ENCODE measurements around the gene MXRA7.
"Not testable (repeated sequence)": the region's sequence is repeated elsewhere in the genome, so short reads cannot be mapped to it uniquely, and the experiment has no call there.

MXRA7 gene

DNA sequence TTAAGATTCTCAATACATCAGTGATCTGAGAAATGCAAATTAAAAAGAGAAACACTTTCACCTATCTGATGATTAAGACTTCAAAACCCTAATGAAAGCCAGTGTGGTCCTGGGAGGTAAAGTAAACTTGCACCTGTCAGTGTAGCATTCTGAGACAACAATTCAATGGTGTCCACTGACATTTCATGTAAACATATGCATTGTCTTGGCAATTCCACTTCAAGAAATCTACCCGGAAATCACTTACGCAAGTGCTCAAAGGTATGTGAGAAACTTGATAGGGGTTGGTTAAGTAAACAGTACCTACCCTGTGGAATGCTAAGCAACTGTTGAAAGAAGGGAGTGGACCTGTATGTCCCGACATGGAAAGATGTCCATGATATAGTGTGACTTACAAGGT lies 69.3 kb downstream of the MXRA7 start:
- no peak for FAIRE-seq

DNA sequence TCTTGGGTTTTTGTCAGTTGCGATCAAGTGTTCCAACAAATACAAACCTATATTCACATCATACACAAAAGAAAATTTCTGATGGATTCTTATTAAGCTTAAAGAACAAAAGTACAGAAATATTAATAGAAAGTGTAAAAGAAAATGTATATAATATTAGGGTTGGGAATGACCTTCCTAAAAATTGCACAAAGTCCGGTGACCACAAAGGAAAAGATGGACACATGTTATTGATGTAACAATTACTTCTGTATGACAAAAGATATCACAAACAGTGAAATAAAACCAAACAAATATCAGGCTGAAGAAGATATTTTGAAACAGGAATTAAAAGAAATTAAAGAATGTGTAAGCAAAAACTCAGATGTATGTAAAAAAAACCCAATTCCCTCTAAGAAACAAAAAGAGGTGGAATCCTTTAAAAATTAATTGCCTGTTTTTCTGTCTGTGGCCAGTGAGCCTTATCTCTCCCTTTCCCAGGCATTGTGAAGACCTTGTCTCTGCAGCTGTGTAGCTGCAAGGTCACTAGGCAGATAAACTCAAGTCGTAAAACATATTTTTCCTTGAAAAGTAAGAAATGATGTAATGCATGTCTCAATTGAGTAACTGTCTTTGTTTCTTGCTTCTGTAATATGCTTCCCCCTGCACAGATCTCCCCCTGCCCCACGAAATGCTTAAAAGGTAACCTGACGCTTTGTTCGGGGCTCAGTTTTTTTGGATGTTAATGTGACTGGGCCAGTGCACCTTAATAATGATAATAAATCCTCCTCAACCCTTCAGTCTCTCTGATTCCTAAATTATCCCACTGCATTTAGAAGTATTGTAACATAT lies 70.0 kb downstream of the MXRA7 start:
- no peak for FAIRE-seq

DNA sequence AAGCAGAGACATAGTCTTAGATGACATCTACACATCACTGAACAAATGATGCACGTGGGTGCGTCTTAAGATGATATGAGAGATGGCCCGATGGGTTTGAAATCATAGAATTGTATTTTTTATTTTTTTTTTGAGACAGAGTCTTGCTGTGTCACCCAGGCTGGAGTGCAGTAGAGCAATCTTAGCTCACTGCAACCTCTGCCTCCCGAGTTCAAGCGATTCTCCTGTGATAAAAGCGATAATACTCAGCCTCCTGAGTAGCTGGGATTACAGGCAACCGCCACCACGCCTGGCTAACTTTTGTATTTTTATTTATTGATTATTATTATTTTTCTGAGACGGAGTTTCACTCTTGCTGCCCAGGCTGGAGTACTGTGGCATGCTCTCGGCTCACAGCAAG lies 72.5 kb downstream of the MXRA7 start:
- FAIRE-seq, result no peak

DNA sequence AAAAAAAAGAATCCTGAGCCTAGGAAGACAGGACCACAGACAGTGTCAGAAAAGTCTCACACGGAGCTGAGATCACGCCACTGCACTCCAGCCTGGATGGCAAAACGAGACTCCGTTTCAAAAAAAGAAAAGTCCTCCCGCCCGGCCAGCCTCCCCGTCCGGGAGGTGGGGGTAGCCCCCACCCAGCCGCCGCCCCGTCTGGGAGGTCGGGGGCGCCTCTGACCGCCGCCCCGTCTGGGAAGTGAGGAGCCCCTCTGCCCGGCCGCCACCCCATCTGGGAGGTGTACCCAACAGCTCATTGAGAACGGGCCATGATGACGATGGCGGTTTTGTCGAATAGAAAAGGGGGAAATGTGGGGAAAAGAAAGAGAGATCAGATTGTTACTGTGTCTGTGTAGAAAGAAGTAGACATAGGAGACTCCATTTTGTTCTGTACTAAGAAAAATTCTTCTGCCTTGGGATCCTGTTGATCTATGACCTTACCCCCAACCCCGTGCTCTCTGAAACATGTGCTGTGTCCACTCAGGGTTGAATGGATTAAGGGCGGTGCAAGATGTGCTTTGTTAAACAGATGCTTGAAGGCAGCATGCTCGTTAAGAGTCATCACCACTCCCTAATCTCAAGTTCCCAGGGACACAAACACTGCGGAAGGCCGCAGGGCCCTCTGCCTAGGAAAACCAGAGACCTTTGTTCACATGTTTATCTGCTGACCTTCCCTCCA lies 74.1 kb downstream of the MXRA7 start:
- not testable (repeated sequence) for FAIRE-seq

DNA sequence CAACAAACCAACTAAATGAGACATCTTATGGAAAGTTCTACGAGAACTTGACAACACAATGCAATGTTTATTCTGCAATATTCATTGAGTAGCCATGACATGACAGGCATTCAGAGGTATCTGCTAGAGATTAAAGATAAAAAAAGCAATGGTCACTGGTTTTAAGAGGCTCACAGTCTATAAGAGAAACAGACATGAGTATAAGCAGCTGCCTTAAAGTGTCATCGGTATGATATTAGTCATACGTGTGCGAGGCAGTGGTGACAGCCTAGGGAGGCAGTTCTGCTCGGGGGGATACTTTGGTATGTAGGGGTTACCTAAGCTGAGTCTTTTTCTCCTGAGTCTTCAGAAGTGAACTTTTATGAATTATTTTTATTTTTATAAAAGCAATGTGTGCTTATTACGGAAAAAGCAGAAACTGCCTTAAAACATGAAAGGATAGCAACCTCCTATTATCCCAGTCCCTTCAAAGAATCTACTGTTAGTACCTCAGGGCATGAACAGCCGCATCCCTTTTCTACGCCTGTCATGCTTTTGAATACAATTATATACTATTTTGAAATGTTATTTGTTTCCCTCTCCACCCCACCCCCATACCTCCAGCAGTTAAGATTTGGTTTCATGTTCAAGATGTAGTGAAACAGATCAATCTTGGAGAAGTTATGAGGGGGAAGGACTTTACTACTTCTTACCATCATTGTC lies 75.0 kb downstream of the MXRA7 start:
- FAIRE-seq, result no peak

DNA sequence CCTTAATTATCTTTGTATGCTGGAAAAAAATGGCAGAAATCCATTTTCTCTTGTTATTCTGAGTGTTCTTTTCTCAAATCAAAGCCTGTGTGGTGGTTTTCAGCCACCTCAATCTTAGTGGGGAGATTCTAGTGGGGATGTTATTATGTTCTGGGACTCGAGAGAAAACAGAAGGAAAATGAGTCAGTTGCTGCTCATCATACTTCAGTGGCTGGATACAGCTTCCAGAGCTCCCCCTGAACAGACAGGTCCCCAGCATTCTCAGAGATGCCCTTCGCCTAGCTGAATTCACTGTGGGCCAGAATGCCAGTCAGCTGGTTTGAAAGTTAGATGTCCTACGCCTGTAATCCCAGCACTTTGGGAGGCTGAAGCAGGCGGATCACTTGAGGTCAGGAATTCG lies 75.7 kb downstream of the MXRA7 start:
- no peak for FAIRE-seq

DNA sequence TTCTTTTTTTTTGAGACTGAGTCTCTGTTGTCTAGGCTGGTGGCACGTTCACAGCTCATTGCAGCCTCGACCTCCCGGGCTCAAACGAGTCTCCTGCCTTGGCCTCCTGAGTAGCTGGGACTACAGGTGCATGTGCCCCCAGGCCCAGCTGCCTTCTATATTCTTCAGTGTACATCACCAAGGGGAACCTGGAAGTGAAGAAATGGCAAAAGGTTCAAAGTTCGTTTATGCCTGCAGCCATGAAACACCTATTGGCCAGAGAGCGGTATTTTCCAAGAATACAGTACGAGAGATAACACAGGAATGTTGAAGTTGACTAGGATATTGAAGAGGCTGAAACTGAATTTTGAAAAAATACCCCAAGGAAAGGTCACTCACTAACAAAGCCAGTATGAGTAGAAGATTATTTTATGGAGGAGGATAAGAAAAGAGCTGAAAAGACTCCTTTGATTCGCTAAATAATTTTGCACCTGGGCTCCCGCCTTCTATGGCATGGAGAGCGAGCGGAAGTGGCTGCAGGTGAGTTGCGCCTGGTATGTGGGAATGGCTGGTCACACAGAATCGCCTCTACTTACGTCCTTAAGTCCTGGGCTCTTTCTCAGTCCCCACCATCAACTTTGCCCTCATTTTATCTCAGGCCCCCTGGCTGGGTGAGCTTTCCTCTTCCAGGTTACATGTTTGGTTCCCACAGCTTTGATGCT lies 77.0 kb downstream of the MXRA7 start:
- FAIRE-seq, result no peak

DNA sequence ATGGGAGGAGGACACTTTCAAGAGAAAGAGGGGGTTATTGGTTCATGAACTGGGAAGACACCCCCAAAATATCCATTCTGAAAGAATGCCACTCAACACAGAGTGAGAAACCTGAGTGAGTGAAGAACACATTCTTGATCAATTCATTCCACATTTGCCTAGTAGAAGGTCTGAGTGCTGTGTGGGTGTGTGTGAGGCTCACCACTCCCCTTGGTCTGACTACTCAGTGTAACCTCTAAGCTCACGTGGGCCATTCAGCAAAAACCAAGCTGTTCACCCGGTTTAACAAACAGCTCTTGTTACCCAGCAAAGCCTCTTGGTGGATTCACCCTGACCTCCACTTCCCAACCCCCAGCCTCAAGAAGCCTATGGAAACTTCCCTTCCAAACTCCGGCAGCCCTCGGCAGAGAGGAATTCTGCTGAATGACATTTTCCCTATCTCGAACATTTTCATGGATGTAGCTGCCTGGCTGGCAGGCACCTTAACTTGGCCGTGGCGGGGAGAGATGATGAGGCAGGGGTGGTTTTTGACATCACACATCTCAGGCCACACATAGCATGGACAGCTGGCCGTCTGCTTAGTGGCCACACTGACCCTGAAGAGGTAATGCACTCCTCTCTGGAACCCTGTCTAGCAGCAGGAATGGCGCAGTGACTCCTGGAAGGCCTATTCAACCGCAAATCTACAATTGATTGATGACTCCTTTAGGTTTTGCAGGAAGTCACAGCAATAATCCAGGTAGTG lies 78.8 kb downstream of the MXRA7 start:
- FAIRE-seq, result no peak

DNA sequence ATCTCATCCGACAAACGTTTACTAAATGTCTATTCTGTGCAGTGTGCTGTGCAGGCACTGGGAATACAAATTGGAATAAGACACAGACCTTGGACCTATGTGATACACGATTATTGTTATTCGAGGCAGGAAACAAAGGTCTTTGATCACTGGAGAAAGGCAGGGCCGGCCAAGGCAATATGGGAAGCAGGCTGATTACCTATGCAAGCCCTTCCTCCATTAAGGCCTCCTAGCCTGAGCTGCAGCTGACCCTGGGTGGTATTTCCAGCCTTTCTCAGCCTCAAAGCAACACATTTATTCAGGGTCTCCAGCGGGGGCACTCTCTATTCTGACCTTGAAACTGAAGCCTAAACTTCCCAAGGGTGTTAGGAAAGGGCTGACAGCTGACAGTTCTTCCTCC lies 80.6 kb downstream of the MXRA7 start:
- FAIRE-seq, result no peak

All from islet of Langerhans (tissue), 1 donor.